HG02970 (cell line): ENCODE results near the gene ABCB6.
"Not testable (repeated sequence)": the region's sequence is repeated elsewhere in the genome, so short reads cannot be mapped to it uniquely, and the experiment has no call there.

Source experiments
- ATAC-seq: cut with Tn5 transposase; IDR thresholded peaks from one replicate; pipeline ENCODE4 v1.9.1; 2021; ENCODE audit warnings: mild to moderate bottlenecking, moderate library complexity, moderate number of reproducible peaks; ENCODE audit not compliant: unreplicated experiment, low FRiP score

Gene ABCB6

GRCh38 chr2:219218732-219219701 lies at the start of gene ABCB6:
ABCB6 (minus strand) TSS chr2:219218958; CDS start chr2:219218673, 285 bp downstream.
- ATAC-seq, result peak; percentile 74

GRCh38 chr2:219268294-219268693 lies 49.5 kb upstream of the ABCB6 start:
- no peak for ATAC-seq

- ATAC-seq, result no peak
Measured at GRCh38 chr2:219266886-219267285, 48.1 kb upstream of the ABCB6 start.

GRCh38 chr2:219266232-219266631 lies 47.5 kb upstream of the ABCB6 start:
- ATAC-seq, result no peak

GRCh38 chr2:219261024-219261855 lies 42.5 kb upstream of the ABCB6 start:
- ATAC-seq, result no peak

GRCh38 chr2:219258942-219259341 lies 40.2 kb upstream of the ABCB6 start:
- not testable (repeated sequence) for ATAC-seq

- peak; percentile 25 for ATAC-seq
Measured at GRCh38 chr2:219254590-219255201, 35.9 kb upstream of the ABCB6 start.

- ATAC-seq, result peak; percentile 44
Measured at GRCh38 chr2:219253753-219254589, 35.2 kb upstream of the ABCB6 start, which contains the start of gene TUBA4A. TUBA4A (minus strand) TSS chr2:219253918; CDS start chr2:219253858, 60 bp downstream.

GRCh38 chr2:219252900-219253752 lies 34.4 kb upstream of the ABCB6 start, which contains the start of gene TUBA4B:
TUBA4B (plus strand) TSS chr2:219253243; CDS start chr2:219253408, 165 bp downstream.
- ATAC-seq, result no peak

GRCh38 chr2:219252570-219252899 lies 33.8 kb upstream of the ABCB6 start:
- no peak for ATAC-seq

- no peak for ATAC-seq
Measured at GRCh38 chr2:219252084-219252483, 33.3 kb upstream of the ABCB6 start.

- no peak for ATAC-seq
Measured at GRCh38 chr2:219251656-219252055, 32.9 kb upstream of the ABCB6 start.

GRCh38 chr2:219250049-219250781 lies 31.5 kb upstream of the ABCB6 start:
- no peak for ATAC-seq

- peak; percentile 28 for ATAC-seq
Measured at GRCh38 chr2:219249203-219249980, 30.6 kb upstream of the ABCB6 start.

- ATAC-seq, result no peak
Measured at GRCh38 chr2:219248845-219249202, 30.1 kb upstream of the ABCB6 start.

GRCh38 chr2:219247678-219248642 lies 29.2 kb upstream of the ABCB6 start:
- no peak for ATAC-seq
